GM15510 (cell line): Measurements from ENCODE around the gene TMOD2.

ENCODE experiments used
- POLR2A ChIP-seq: IDR thresholded peaks from 3 replicates; pipeline ENCODE4 v1.6.1; 2011; ENCODE audit warnings: borderline replicate concordance; ENCODE audit not compliant: insufficient read length; ENCODE audit errors: extremely low read depth

Gene TMOD2

DNA sequence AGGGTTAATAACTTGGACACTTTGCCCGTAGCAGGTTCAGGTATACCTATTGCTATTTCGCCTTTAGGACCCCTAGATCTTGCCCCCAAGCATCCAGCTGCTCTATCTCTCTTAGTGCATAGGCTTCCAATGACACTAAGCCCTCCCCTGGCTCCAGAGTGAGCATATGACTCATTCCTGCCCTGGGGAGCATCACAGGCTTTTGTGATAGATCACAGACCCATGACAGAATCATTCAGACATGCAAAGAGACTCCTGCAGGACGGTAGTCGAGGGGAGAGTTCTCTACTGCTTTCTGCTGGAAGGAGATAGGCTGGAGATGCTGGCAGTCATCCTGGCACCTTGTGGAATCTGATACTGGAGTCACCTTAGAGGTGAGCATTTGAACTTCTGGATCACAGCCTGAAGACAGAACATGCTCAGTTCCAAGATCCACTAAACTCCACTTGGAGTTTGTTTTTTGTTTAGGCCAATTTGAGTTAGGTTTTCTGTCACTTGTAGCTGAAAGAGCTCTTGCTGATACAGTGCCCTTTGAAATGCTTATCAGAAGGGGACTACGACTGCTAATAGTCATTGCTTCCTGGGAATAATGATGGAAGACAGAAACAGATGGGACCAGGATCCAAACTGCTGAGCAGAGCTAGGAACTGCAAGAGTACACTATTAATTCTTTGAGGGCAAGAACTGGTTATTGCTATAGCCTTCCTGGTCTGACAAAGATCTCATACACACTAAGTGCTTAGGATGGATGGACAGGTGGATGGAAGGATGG lies 24.9 kb upstream of the TMOD2 start:
- TF ChIP-seq POLR2A = no peak

DNA sequence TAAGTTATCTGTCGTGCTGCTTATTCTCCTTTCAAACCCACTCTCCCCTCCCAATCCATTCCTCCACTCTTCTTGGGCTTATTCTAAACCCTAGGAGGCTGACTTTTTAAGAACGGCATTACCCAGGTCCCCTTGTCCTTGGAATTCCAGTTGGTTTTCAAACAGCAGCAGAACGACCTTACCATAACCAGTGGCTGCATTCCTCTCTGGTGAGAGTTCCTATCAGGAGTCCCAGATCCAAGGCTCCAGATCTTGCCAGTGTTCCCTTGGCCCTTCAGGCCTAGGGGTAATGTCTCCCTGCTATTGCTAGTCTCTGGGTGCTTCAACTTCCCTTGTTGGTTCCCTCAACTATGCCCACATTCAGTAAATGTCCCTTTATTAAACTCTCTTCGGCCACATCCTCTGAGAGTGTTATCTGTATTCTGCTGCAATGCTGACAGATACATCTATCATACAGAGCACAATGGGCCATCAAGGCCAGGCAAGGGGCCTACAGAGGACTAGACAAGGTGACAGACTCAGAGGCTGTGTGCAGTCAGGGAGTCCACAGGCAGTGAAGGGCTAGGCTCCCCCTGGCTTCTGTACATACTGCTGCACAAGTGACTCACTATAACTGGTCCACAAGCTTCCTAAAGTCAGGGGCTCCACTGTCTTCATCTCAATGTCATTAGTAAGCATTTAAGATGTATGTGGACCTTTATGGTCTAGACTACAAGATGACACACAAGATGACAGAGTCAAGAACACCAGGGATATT lies 24.1 kb upstream of the TMOD2 start:
- no peak for TF ChIP-seq POLR2A

DNA sequence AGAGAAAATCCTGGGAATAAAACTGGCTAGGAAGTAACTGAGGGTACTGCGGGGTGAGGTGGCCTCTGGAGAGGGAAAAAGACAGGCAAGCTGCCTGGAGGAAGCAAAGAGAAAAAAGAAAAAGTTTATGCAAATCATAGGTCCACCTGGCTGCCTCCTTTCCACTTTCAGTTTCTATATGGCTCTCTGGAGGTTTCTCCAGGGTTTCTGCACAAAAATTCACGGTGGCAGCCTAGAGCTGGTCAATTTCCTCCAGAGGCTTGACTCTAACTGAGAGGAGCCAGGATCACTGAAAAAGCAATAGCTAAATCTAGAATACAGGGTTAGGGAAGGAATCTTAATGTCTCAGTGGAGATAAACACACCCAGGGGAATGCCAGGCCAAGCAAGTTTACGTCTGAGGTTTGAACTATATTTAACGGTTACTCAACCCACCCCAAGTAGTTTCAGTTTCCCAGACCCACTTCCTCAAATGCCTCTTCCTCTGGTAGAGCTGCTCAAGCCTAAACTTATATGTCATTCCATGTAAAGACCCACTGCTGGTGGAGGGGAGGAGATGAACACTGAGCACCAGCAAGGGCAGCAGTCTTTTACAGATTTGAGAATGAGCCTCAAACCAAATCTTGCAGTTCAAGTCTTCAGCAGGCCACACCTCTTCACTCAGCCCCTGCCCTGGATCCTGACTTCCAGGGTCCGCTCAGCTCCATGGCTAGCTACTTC lies 19.7 kb upstream of the TMOD2 start:
- no peak for TF ChIP-seq POLR2A

DNA sequence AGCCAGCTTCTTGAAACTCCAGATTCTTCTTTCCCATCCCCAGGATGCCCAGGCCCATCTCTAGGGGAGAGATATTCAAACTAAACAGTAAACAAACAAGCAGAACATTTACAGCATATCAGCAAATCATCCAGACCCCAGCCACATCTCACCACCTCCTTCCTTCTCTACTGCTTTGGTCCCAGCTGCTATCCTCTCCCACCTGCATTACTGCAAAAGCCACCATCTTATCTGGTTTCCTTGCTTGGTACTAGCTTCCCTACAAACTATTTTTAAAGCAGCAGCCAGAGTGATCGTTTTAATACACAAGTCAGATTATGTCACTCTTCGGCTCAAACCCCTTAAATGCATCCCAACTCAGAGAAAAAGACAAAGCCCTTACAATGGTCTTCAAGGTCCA lies 18.8 kb upstream of the TMOD2 start:
- TF ChIP-seq POLR2A = no peak

DNA sequence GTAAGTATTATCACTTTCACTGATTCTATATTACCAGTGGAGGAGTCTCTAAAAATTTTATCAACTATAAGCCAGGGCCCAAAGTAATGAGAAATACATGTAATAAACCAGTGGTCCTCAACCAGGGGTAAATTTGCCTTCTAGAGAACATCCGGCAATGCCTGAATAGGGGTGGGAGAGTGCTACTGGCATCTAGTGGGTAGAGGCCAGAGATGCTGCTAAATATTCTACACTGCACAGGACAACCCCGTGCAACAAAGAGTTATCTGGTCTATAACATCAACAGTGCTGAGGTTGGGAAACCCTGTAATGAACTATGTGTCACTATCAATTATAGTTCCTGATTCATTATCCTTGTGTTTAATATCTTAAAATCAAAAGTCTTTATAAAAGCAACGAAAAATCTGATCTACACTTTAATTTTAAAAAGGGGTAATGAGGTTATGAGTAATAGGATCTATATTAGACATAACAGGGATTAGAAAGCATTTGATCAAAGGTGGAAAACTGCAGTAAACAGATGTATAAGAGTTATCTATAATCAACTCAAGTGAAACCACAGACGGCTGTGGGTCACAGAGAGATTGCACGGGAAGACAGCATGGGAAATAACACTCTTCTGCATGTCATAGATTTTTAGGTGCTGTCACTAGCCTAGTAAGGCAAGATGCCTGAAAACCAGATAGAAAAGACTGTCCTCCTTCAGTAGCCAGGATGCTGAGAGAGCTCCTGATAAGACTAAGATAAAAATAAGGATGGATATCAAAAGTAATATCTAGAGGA lies 16.0 kb upstream of the TMOD2 start:
- no peak for TF ChIP-seq POLR2A

DNA sequence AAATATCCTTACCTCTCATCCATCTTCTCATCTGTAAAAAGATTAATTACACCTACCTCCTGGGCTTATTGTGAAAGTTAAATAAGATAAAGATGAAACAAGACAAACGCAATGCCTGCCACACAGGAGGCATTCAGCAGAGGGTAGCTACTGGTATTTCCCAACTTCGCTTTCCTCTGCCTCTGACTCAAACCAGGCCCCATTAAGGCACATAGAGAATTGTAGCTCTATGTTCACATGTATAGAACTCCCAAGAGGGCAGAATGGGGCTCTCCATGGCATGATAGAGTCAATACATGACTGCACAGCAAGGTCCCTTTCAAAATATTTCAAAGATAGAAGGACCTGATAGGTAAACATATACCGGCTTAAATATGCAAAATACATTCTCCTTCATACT lies 15.3 kb upstream of the TMOD2 start:
- TF ChIP-seq POLR2A = no peak

DNA sequence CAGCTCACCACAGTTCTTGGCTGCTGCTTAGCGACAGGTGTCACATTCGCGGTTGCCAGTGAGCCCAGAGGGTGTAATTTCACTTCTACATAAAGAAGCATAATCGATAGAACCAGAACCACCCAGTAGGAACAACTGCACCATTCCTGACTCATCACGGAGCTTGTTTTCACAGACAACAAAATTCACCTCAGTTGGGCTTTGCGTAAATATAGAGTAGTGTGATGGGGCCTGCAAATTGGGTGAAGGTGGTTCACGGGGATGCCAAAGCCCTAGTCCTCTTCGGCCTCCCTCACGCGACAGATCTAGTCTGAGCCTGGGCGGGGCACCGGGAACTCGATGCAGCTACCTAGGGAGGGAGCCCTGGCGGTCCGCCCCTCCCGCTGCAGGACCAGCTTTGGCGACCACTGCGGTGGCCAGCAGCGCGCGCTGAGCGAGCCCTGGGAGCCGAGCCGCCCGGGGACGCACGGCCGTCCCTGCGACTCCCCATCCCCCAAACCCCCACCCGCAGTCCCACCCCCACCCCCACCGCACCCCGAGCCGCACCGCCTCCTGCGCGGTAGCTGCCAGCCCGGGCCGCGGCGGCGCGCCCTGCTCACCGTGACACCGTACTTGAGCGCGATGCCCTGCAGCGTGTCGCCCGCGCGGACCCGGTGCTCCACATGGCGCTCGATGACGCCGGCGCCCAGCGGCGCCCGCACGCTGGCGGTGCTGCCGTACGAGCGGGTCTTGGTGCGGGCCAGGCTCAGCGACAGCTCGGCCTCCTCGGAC lies 14.5 kb upstream of the TMOD2 start:
- TF ChIP-seq POLR2A = peak; percentile 35

DNA sequence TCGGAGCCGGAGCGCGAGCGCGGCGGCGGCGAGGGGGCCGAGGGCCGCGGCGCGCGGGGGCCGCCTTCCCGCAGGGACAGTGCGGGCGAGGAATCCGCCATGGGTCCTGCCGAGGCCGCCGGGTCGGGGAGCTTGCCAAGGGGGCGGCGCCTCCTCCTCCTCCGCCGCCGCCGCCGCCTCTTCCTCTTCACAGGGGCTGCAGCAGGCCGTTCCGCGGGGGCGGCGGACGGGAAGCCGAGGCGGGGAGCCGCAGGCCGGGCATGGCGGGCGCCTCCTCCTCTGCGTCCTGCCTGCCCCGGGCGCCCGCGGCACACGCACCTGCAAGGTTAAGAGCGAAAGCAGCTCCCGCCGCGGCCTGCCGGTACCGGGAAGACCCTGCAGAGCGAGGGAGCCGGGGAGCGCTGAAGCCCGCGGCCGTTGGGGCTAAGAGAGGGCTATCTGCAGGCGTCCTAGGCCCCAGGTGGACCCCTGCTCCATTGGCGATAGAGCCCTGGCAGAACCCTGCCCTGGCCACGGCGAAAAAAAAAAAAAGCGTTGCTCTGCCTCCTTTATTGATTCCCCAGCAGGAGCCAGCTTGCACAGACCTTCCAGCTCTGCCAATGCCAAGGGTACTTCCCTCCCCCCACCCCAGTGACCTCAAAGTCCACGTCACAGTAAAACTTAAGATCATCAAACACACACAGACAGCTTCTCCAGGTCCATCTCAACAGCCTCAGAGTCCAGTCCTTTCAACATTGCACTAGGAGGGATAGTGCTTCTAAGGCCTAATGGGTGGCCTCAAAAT lies 13.7 kb upstream of the TMOD2 start, which contains the start of gene LYSMD2:
LYSMD2 (minus strand) TSS at position 134 of the 784 bp plus-strand sequence; CDS start at position 101, 33 bp downstream.
- peak; percentile 34 for TF ChIP-seq POLR2A

DNA sequence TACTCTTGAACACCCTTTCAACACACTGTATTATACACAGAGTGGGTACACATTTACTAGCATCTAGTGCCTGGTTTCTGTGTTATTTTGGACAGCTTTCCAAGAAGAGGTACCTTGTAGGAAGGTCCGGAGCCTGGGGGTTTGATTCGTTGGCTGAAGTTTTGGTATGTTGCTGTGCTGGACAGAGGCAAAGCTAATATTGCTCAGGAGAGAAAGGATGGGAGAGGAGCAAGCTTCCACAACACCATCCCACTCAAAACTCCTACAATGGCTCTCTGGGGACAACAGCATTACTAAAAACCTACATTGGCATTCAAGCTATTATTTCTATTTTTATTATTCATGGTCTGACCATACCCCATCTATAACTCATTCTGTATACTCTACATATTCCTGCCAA lies 12.8 kb upstream of the TMOD2 start:
- no peak for TF ChIP-seq POLR2A

DNA sequence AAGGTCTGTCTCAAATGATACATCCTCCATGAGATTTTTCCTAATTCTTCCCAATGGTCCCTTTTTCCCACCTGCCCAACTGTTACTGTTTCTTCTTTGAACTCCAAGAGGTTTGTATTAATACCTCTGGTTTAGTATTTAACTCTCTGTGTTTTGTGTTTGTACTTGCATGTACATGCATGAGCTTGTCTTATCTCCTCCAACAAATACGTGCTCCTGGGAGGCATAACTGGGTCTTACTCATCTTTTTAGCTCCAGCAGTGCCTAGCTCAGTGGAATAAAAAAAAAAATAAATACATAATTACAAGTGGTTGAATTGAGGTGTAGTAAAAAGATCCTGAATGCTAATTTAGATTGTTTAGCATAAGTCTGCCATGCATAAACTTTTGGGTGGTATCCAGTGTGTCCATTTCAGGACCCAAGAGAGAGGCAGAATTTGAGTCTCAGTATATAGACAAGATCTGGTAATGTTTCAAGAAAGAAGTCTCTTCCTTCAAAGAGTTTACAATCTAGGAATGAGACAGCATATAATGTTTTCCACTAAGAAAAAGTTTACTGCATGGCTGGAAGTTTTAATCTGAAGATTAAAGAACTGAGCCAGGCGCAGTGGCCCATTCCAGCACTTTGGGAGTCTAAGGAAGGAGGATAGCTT lies 12.2 kb upstream of the TMOD2 start:
- TF ChIP-seq POLR2A = no peak

DNA sequence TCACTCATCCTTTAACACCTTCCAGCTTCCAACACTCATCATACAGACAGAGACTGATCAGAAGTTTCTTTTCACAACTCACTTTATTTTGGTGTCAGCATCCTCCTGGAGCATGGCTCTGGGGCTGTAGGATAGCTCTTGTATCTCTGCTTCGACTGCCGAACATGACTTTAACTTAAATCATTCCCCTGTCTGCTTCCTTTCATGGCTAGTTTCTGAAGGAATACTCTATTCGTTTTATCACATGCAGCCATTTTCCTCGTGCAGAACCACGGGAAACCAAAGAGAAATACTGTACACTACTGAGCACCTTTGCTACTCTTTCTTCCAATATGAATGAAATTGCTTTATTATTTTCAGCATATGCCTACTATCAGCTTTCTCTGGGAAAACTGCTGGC lies 2.1 kb upstream of the TMOD2 start:
- TF ChIP-seq POLR2A = no peak

DNA sequence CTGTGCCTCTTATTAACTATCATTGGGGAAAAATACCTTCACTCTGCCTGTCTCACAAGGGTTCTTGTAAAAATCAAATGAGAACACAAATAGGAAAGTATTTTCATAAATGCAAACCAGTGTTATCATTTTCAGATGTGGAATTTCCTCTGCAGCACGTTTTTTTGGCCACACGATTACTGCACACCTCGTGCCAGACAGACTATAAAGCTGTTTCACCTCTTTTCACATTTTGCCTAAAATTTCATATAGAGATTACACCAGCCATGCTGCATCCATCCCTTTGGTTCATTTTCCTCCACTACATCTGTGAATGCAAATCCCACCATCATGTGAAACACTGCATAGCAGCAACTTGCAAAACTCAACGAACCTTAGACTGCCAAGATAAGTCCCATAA lies 1.2 kb upstream of the TMOD2 start:
- no peak for TF ChIP-seq POLR2A
